Keratinocyte (primary cell): ENCODE data around the gene ANGEL2. TPM values are rescaled to one million over a fixed set of nuclear protein-coding genes. Genes with fewer than 3 reads are reported as not detected.

ENCODE experiments used
- DNase-seq: peaks from one replicate; pipeline ENCODE4 v3.0.0-alpha.2; 2011; ENCODE audit warnings: low read depth, missing footprints, low spot score
- FAIRE-seq: peaks from 2 replicates; lab custom pipeline; 2011; peaks lifted over from hg19 to GRCh38; lab: Jason Lieb, UNC
- H2AFZ ChIP-seq: 2 replicates; pipeline ENCODE4 v1.6.0; 2012; ENCODE audit warnings: low read length, control low read depth, inconsistent platforms; ENCODE audit not compliant: control insufficient read depth
- H3K27ac ChIP-seq: 2 replicates; pipeline ENCODE4 v1.5.1; 2011; ENCODE audit warnings: low read length; ENCODE audit not compliant: control insufficient read depth, insufficient read depth
- H3K27me3 ChIP-seq: 3 replicates; pipeline ENCODE4 v1.6.0; 2011; ENCODE audit warnings: low read length; ENCODE audit not compliant: control insufficient read depth, insufficient read depth; ENCODE audit errors: extremely low read depth
- H3K36me3 ChIP-seq, 2 experiments: 2 replicates in 1 of 2; 3 replicates in 1 of 2; pipeline ENCODE4 v1.5.1; 2011; ENCODE audit warnings: low read length in 2 of 2, mild to moderate bottlenecking in 1 of 2; ENCODE audit not compliant: control insufficient read depth in 2 of 2, insufficient read depth in 2 of 2; ENCODE audit errors: extremely low read depth in 1 of 2
- H3K4me1 ChIP-seq: 3 replicates; pipeline ENCODE4 v1.5.1; 2011; ENCODE audit warnings: low read length; ENCODE audit not compliant: control insufficient read depth, insufficient read depth; ENCODE audit errors: extremely low read depth
- H3K4me2 ChIP-seq: 3 replicates; pipeline ENCODE4 v1.6.0; 2011; ENCODE audit warnings: low read depth, low read length; ENCODE audit not compliant: control insufficient read depth, insufficient read depth; ENCODE audit errors: extremely low read depth
- H3K4me3 ChIP-seq, 3 experiments: fragments of 200-600 bp in 1 of 3; sonication (generic) in 1 of 3; 2 replicates in 2 of 3; 3 replicates in 1 of 3; pipeline ENCODE4 v1.5.1; 2011 to 2016; ENCODE audit warnings: low read length in 3 of 3, mild to moderate bottlenecking in 3 of 3, control low read depth in 2 of 3, inconsistent platforms in 1 of 3, low read depth in 1 of 3, mixed read lengths in 1 of 3, mixed run types in 1 of 3, moderate library complexity in 1 of 3; ENCODE audit not compliant: control insufficient read depth in 2 of 3, insufficient read depth in 2 of 3; ENCODE audit errors: extremely low read depth in 1 of 3
- H3K79me2 ChIP-seq: 2 replicates; pipeline ENCODE4 v1.6.0; 2012; ENCODE audit warnings: low read length; ENCODE audit not compliant: control insufficient read depth, insufficient read depth
- H3K9ac ChIP-seq: 3 replicates; pipeline ENCODE4 v1.6.0; 2011; ENCODE audit warnings: low read length; ENCODE audit not compliant: control insufficient read depth, insufficient read depth; ENCODE audit errors: extremely low read depth
- H3K9me1 ChIP-seq: 3 replicates; pipeline ENCODE4 v1.6.0; 2011; ENCODE audit warnings: low read length; ENCODE audit not compliant: control insufficient read depth, insufficient read depth; ENCODE audit errors: extremely low read depth
- H3K9me3 ChIP-seq: 2 replicates; pipeline ENCODE4 v1.5.1; 2012; ENCODE audit warnings: low read depth, low read length; ENCODE audit not compliant: control insufficient read depth
- H4K20me1 ChIP-seq: 3 replicates; pipeline ENCODE4 v1.6.0; 2011; ENCODE audit warnings: low read length; ENCODE audit not compliant: control insufficient read depth, insufficient read depth; ENCODE audit errors: extremely low read depth
- CTCF ChIP-seq, 3 experiments: IDR thresholded peaks in 1 of 3; conservative IDR thresholded peaks in 1 of 3; optimal IDR thresholded peaks in 1 of 3; 2 replicates in 2 of 3; 3 replicates in 1 of 3; pipeline versions ENCODE3 to v1.5.1; 2011; ENCODE audit warnings: low read length in 3 of 3, mild to moderate bottlenecking in 3 of 3, moderate library complexity in 2 of 3, control low read depth in 1 of 3, inconsistent platforms in 1 of 3; ENCODE audit not compliant: insufficient read depth in 2 of 3; ENCODE audit errors: extremely low read depth in 1 of 3
- EZH2 ChIP-seq: IDR thresholded peaks from one replicate; pipeline ENCODE4 v1.6.1; 2012; ENCODE audit warnings: inconsistent platforms, mild to moderate bottlenecking, low read length, moderate library complexity
- dilution Hi-C: fragments of 300-500 bp; cut with MboI; formaldehyde crosslinking; loops from one replicate; pipeline ENCODE4 v1.7.0; 2020; ENCODE audit warnings: low sequenced_read_pairs; ENCODE audit not compliant: extremely low pct_ligation_motif_present
- polyA plus RNA-seq, 5 experiments: library from polyadenylated mRNA; depleted of rRNA in 3 of 5; stranded (reverse) in 3 of 5; stranded (forward) in 1 of 5; unstranded in 1 of 5; fragments of >200 nt; gene quantifications; 1 replicate in 1 of 5; 2 replicates in 3 of 5; 3 replicates in 1 of 5; pipeline versions ENCODE4 v1.2.1 to v1.2.3, GENCODE V29; 2011 to 2012; ENCODE audit warnings: missing spikeins in 2 of 5, low read depth in 1 of 5, low replicate concordance in 1 of 5

The ANGEL2 gene
- polyA plus RNA-seq, 1 donor (not counting 4 experiments of a cell fraction or from before 2014, with no cell fraction given), result 25.6 TPM

DNA sequence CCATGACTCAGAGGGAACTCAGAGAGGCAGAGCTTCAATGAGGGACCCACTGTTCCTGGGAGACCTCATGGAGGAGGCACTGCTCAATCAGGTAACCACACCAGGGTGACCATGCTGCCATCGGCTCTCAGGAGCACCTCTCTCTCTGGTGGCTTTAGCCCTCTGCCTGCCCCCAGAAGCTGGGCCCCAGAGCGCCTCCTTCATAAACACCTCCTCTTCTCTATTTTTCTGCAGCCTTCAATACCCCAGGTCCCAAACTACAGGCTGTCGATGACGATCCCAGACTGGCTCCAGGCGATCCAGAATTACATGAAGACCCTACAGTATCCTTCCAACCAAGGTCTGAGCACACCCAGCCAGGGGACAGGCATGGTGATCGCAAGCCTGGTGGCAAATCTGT lies 54.7 kb downstream of the ANGEL2 start:
- Histone ChIP-seq H3K4me2 (no peak overlapping the region), H2AFZ (no peak overlapping the region), H3K9ac (no peak overlapping the region), H3K9me1 (no peaks in the 10 kb centered on the region), H3K27ac (no peak overlapping the region), H3K9me3 (no peaks in the 10 kb centered on the region), H3K36me3 (no peaks in the 10 kb centered on the region), H3K4me3 (no peak overlapping the region), H3K27me3 (peaks cover 17% of the 10 kb centered on the region), H4K20me1 (no peaks in the 10 kb centered on the region), H3K4me1 (no peaks in the 10 kb centered on the region), H3K79me2 (no peaks in the 10 kb centered on the region)
- FAIRE-seq (no peak), DNase-seq (no peak)
- dilution Hi-C loops, result no loop called here
- TF ChIP-seq EZH2, result no peak
- no peak for TF ChIP-seq CTCF (optimal IDR thresholded peaks at IDR 0.05 in 1 of 3, IDR thresholded peaks at IDR 0.05 in 1 of 3, conservative IDR thresholded peaks at IDR 0.05 in 1 of 3; ENCODE audit: extremely low read depth in 1 of 3, insufficient read depth in 2 of 3, low read length in 3 of 3)

GRCh38 chr1:212959266-212960220 lies 56.1 kb downstream of the ANGEL2 start:
- H3K9ac ChIP-seq, result no peak overlapping the region
- no peaks in the 10 kb centered on the region for H3K4me1 ChIP-seq
- H3K9me1 ChIP-seq, result no peaks in the 10 kb centered on the region
- no peak overlapping the region for H3K4me2 ChIP-seq
- H4K20me1 ChIP-seq, result no peaks in the 10 kb centered on the region
- H3K79me2 ChIP-seq, result no peaks in the 10 kb centered on the region
- DNase-seq, result no peak
- H3K4me3 ChIP-seq, result no peak overlapping the region
- no peak for FAIRE-seq
- H2AFZ ChIP-seq, result no peak overlapping the region
- no peaks in the 10 kb centered on the region for H3K36me3 ChIP-seq
- dilution Hi-C loops, result no loop called here
- H3K9me3 ChIP-seq, result no peaks in the 10 kb centered on the region
- TF ChIP-seq CTCF (optimal IDR thresholded peaks at IDR 0.05 in 1 of 3, IDR thresholded peaks at IDR 0.05 in 1 of 3, conservative IDR thresholded peaks at IDR 0.05 in 1 of 3; ENCODE audit: extremely low read depth in 1 of 3, insufficient read depth in 2 of 3, low read length in 3 of 3) (no peak), EZH2 (no peak)
- peaks cover 24% of the 10 kb centered on the region for H3K27me3 ChIP-seq
- H3K27ac ChIP-seq, result no peak overlapping the region
